Mucosa of descending colon (tissue), 3 donors: ENCODE measurements around the gene TRIB2. TPM values are rescaled to one million over a fixed set of nuclear protein-coding genes. Genes with fewer than 3 reads are reported as not detected.

Experiments used
- ATAC-seq: fragments of 200-7000 bp; cut with Tn5 transposase; one replicate; pipeline ENCODE4 v1.9.1; 2020; ENCODE audit warnings: mild to moderate bottlenecking, moderate library complexity
- DNase-seq, 3 donors: peaks; one replicate each; pipeline ENCODE4 v3.0.0-alpha.2; 2020
- H3K36me3 ChIP-seq: fragments of 200-600 bp; one replicate; pipeline ENCODE4 v1.8.0; 2021; ENCODE audit warnings: low read depth, mild to moderate bottlenecking
- H3K4me1 ChIP-seq: fragments of 200-600 bp; one replicate; pipeline ENCODE4 v1.8.0; 2021; ENCODE audit warnings: low read depth, mild to moderate bottlenecking
- H3K4me3 ChIP-seq: fragments of 200-600 bp; one replicate; pipeline ENCODE4 v1.8.0; 2021; ENCODE audit warnings: mild to moderate bottlenecking
- H3K9me3 ChIP-seq: fragments of 200-600 bp; one replicate; pipeline ENCODE4 v1.8.0; 2021; ENCODE audit warnings: mild to moderate bottlenecking
- CTCF ChIP-seq: fragments of 200-600 bp; IDR thresholded peaks from one replicate; pipeline ENCODE4 v1.8.0; 2022; ENCODE audit warnings: antibody characterized with exemption, mild to moderate bottlenecking
- intact Hi-C, 2 donors: fragments of 100-400 bp; cut with DNase I in 1 of 2; cut with micrococcal nuclease in 1 of 2; formaldehyde crosslinking; loops; one replicate each; pipeline versions ENCODE4 v1.11.0 to v1.11.1; 2022; cut with DNase I, micrococcal nuclease
- total RNA-seq, 3 donors: library from RNA; stranded (reverse); fragmentation: NEBNext Ultra II Directional in 2 of 3; extraction: Animal tissue kit (Norgen Biotek cat#: 25700) in 2 of 3; gene quantifications; one replicate each; pipeline versions ENCODE4 v1.2.1 to v1.2.4, GENCODE V29; 2021 to 2023
- donor health status: DM: no; HTN: no; CAD: no; lungs with moderate emphysema.
- donor health status: DM: no; HTN: no; CAD: no.
- donor health status: DM: no; HTN: yes; CAD: no.

Gene TRIB2
- total RNA-seq, 3 donors from 2014 or later, result 4.9 to 28.3 (median 6.8) TPM

- DNase-seq, result no peak
- intact Hi-C loops, result no loop called here
- no peak for TF ChIP-seq CTCF
Measured at GRCh38 chr2:12683457-12684100, 33.2 kb upstream of the TRIB2 start.

GRCh38 chr2:12684471-12684936 lies 32.2 kb upstream of the TRIB2 start:
- intact Hi-C loops, result no loop called here
- ATAC-seq (no peak), DNase-seq (no peak)
- H3K9me3 ChIP-seq, result no peaks in the 10 kb centered on the region
- no peak for TF ChIP-seq CTCF
- no peaks in the 10 kb centered on the region for H3K36me3 ChIP-seq
- no peak overlapping the region for H3K4me3 ChIP-seq
- no peaks in the 10 kb centered on the region for H3K4me1 ChIP-seq

More at GRCh38 chr2:12683457-12684100, 33.2 kb upstream of the TRIB2 start:
- Histone ChIP-seq H3K4me3 (no peak overlapping the region), H3K9me3 (no peaks in the 10 kb centered on the region), H3K36me3 (no peaks in the 10 kb centered on the region), H3K4me1 (no peaks in the 10 kb centered on the region)
- ATAC-seq, result no peak

- H3K9me3 ChIP-seq, result no peaks in the 10 kb centered on the region
- TF ChIP-seq CTCF, result no peak
Measured at GRCh38 chr2:12685145-12685544, 31.6 kb upstream of the TRIB2 start.

GRCh38 chr2:12685956-12686355 lies 30.8 kb upstream of the TRIB2 start:
- no peak for DNase-seq
- no peaks in the 10 kb centered on the region for H3K9me3 ChIP-seq
- no peaks in the 10 kb centered on the region for H3K4me1 ChIP-seq
- no peak overlapping the region for H3K4me3 ChIP-seq
- ATAC-seq, result no peak
- no peaks in the 10 kb centered on the region for H3K36me3 ChIP-seq
- intact Hi-C loops, result no loop called here
- TF ChIP-seq CTCF, result no peak

More at GRCh38 chr2:12685145-12685544, 31.6 kb upstream of the TRIB2 start:
- Histone ChIP-seq H3K36me3 (no peaks in the 10 kb centered on the region), H3K4me1 (no peaks in the 10 kb centered on the region), H3K4me3 (no peak overlapping the region)
- no peak for ATAC-seq
- no peak for DNase-seq
- intact Hi-C loops, result no loop called here

GRCh38 chr2:12686708-12687283 lies 29.9 kb upstream of the TRIB2 start:
- Histone ChIP-seq H3K4me1 (no peaks in the 10 kb centered on the region), H3K4me3 (no peak overlapping the region), H3K9me3 (no peaks in the 10 kb centered on the region), H3K36me3 (no peaks in the 10 kb centered on the region)
- TF ChIP-seq CTCF, result no peak
- ATAC-seq, result no peak
- no peak for DNase-seq
- intact Hi-C loops, result no loop called here
